ENCODE measurements around the gene DMD. TPM values are rescaled to one million over a fixed set of nuclear protein-coding genes. Genes with fewer than 3 reads are reported as not detected.
A peak's percentile ranks its signal among the peaks of the same experiment; 100 is the strongest.
"Not testable (repeated sequence)": the region's sequence is repeated elsewhere in the genome, so short reads cannot be mapped to it uniquely, and the experiment has no call there.

Gene DMD
- total RNA-seq, 1 donor from 2014 or later: 23.9 TPM

- Mint-ChIP-seq H3K36me3 (ENCODE audit: insufficient read depth) (no peaks in the 10 kb centered on the region), H3K27ac (no peak overlapping the region), H3K27me3 (no peaks in the 10 kb centered on the region), H3K4me3 (ENCODE audit: low read depth) (no peak overlapping the region), H3K4me1 (ENCODE audit: low read depth) (peaks cover 4% of the 10 kb centered on the region), H3K9me3 (ENCODE audit: low read depth) (peaks cover 7% of the 10 kb centered on the region)
- no peak for DNase-seq (ENCODE audit: low spot score, unreplicated experiment)
- TF ChIP-seq, protein P1, sequence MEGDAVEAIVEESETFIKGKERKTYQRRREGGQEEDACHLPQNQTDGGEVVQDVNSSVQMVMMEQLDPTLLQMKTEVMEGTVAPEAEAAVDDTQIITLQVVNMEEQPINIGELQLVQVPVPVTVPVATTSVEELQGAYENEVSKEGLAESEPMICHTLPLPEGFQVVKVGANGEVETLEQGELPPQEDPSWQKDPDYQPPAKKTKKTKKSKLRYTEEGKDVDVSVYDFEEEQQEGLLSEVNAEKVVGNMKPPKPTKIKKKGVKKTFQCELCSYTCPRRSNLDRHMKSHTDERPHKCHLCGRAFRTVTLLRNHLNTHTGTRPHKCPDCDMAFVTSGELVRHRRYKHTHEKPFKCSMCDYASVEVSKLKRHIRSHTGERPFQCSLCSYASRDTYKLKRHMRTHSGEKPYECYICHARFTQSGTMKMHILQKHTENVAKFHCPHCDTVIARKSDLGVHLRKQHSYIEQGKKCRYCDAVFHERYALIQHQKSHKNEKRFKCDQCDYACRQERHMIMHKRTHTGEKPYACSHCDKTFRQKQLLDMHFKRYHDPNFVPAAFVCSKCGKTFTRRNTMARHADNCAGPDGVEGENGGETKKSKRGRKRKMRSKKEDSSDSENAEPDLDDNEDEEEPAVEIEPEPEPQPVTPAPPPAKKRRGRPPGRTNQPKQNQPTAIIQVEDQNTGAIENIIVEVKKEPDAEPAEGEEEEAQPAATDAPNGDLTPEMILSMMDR (IDR thresholded peaks at IDR 0.05; ENCODE audit: unreplicated experiment): no peak
Measured at GRCh38 chrX:33194289-33194688, 17.1 kb downstream of the DMD start.

DNA sequence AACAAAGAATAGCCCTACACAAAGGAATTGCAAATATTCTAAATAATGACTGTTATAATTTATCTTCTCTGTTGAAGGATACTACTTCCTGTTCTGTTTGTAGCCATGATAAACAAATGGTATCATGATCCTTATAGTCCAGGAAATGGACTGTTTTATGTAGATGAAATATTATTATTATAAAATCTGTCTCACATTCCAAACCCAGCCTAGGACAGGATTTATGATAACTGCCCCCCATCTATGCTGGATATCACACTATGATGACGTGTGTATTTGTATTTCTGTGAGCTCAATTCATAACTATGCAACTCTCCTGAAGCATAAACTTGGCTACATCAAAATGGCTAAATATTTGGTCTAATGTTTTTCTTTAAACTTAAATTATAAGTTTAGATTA, 21.3 kb downstream of the DMD start:
- H3K27ac Mint-ChIP-seq: no peak overlapping the region
- TF ChIP-seq, protein P1 (IDR thresholded peaks at IDR 0.05; ENCODE audit: unreplicated experiment): no peak
- no peaks in the 10 kb centered on the region for H3K27me3 Mint-ChIP-seq
- DNase-seq (ENCODE audit: low spot score, unreplicated experiment): no peak
- no peaks in the 10 kb centered on the region for H3K36me3 Mint-ChIP-seq (ENCODE audit: insufficient read depth)
- peaks cover 12% of the 10 kb centered on the region for H3K4me1 Mint-ChIP-seq (ENCODE audit: low read depth)
- no peak overlapping the region for H3K4me3 Mint-ChIP-seq (ENCODE audit: low read depth)
- no peaks in the 10 kb centered on the region for H3K9me3 Mint-ChIP-seq (ENCODE audit: low read depth)

DNA sequence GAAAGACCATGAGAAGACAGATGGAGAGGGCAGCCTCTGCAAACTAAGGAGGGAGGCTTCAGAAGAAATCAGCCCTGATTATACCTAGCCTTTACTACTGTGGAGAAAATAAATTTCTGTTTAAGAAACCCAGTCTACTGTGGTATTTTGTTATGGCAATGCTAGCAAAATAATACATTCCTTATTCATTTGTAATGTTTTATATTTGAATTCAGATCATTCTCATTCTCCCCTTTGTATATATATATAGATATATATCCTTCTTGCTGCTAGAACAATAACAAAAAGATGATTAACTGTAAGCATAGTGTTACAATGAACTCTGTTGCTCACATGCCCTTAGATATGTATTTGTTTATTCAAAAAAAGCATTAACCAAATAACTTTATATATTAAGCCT, 22.5 kb downstream of the DMD start:
- Mint-ChIP-seq H3K4me1 (ENCODE audit: low read depth) (peaks cover 12% of the 10 kb centered on the region), H3K27me3 (no peaks in the 10 kb centered on the region), H3K27ac (no peak overlapping the region)

DNA sequence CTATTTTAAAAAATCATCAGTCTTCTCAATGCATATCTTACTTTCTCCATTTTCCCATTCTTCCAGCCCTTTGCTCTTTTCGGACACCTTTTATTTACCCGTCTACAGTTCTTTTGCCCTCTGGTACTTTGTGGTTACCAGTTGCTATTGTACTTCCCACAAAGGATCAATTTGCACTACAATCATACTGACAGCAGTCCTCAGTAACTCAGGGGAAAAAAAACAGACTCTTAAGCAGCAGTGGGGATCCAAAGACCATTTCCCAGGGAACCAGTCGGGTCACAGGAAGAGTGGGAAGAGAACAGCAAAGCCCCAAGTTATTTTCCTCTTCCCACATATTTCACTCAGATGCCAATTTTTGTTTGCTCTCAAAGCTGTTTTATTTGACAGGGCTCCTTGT, 23.1 kb downstream of the DMD start:
- TF ChIP-seq, protein P1 (IDR thresholded peaks at IDR 0.05; ENCODE audit: unreplicated experiment): no peak
- no peaks in the 10 kb centered on the region for H3K27me3 Mint-ChIP-seq
- peaks cover 18% of the 10 kb centered on the region for H3K4me1 Mint-ChIP-seq (ENCODE audit: low read depth)
- peak overlapping the region; percentile 22 for H3K27ac Mint-ChIP-seq
- no peaks in the 10 kb centered on the region for H3K36me3 Mint-ChIP-seq (ENCODE audit: insufficient read depth)
- H3K9me3 Mint-ChIP-seq (ENCODE audit: low read depth): no peaks in the 10 kb centered on the region
- no peak for DNase-seq (ENCODE audit: low spot score, unreplicated experiment)
- no peak overlapping the region for H3K4me3 Mint-ChIP-seq (ENCODE audit: low read depth)

More for the DNA sequence above, 22.5 kb downstream of the DMD start:
- Mint-ChIP-seq H3K36me3 (ENCODE audit: insufficient read depth) (no peaks in the 10 kb centered on the region), H3K9me3 (ENCODE audit: low read depth) (no peaks in the 10 kb centered on the region), H3K4me3 (ENCODE audit: low read depth) (no peak overlapping the region)
- TF ChIP-seq, protein P1 (IDR thresholded peaks at IDR 0.05; ENCODE audit: unreplicated experiment): no peak
- no peak for DNase-seq (ENCODE audit: low spot score, unreplicated experiment)

DNA sequence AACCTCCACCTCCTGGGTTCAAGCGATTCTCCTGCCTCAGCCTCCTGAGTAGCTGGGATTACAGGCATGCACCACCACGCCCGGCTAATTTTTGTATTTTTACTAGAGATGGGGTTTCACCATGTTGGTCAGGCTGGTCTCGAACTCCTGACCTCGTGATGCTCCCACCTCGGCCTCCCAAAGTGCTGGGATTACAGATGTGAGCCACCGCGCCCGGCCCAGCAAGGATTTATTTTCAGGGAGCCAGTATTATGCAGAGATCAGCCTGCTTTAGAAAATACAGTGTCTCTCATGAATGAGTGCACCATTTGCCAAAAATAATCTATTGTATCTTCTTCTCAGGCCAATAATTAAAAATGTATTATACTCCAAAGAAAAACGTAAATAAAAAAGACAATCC, 26.5 kb downstream of the DMD start:
- not testable (repeated sequence) for H3K27me3 Mint-ChIP-seq; DNase-seq (ENCODE audit: low spot score, unreplicated experiment); H3K9me3 Mint-ChIP-seq (ENCODE audit: low read depth); H3K4me3 Mint-ChIP-seq (ENCODE audit: low read depth); H3K27ac Mint-ChIP-seq; H3K36me3 Mint-ChIP-seq (ENCODE audit: insufficient read depth)
- peaks cover 15% of the 10 kb centered on the region for H3K4me1 Mint-ChIP-seq (ENCODE audit: low read depth)

DNA sequence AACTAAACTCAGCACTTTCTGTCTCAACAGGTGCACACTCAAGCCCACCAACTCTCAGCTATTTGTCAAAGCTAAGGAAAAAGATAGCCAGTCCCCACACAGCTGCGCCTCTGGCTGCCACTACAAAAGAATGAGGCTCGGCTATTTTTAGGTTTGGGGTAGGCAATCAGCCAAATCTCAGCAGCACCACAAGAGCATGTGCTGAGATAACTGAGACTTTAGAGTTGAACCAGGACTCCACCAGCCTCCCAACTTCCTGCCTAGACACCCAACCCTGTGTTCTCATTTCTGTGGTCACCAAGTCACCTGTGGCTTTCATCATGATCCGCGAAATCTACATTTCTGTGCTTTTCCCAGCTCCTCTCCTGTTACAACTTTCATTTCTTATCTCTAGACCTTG, 28.0 kb downstream of the DMD start:
- H3K9me3 Mint-ChIP-seq (ENCODE audit: low read depth): no peaks in the 10 kb centered on the region
- peak overlapping the region; percentile 25 for H3K27ac Mint-ChIP-seq
- H3K36me3 Mint-ChIP-seq (ENCODE audit: insufficient read depth): no peaks in the 10 kb centered on the region
- peaks cover 11% of the 10 kb centered on the region for H3K4me1 Mint-ChIP-seq (ENCODE audit: low read depth)
- no peak overlapping the region for H3K4me3 Mint-ChIP-seq (ENCODE audit: low read depth)
- TF ChIP-seq, protein P1 (IDR thresholded peaks at IDR 0.05; ENCODE audit: unreplicated experiment): no peak
- H3K27me3 Mint-ChIP-seq: no peaks in the 10 kb centered on the region
- DNase-seq (ENCODE audit: low spot score, unreplicated experiment): no peak
